ENCODE results near the gene CYB5RL. TPM values are rescaled to one million over a fixed set of nuclear protein-coding genes. Genes with fewer than 3 reads are reported as not detected.

CYB5RL gene
- total RNA-seq, 1 experiment from 2014 or later, result 12.9 TPM

GRCh38 chr1:54174106-54174505 lies 25.7 kb downstream of the CYB5RL start:
- Mint-ChIP-seq H3K9me3 (ENCODE audit: low read depth, unreplicated experiment) (no peaks in the 10 kb centered on the region), H3K27me3 (ENCODE audit: unreplicated experiment) (no peaks in the 10 kb centered on the region), H3K4me1 (ENCODE audit: low read depth, unreplicated experiment) (no peaks in the 10 kb centered on the region), H3K36me3 (ENCODE audit: insufficient read depth, unreplicated experiment) (no peaks in the 10 kb centered on the region), H3K4me3 (ENCODE audit: low read depth, unreplicated experiment) (no peak overlapping the region), H3K27ac (ENCODE audit: unreplicated experiment) (no peak overlapping the region)
- intact Hi-C loops (cut with micrococcal nuclease; ENCODE audit: unreplicated experiment), result no loop called here
- CTCF ChIA-PET, result no interaction called here
- no peak for DNase-seq
- BruUV-seq (replicated peaks), result no TSS peak
- TF ChIP-seq CTCF (IDR thresholded peaks at IDR 0.05; ENCODE audit: unreplicated experiment), result no peak

GRCh38 chr1:54173681-54174080 lies 26.1 kb downstream of the CYB5RL start:
- H3K4me3 Mint-ChIP-seq (ENCODE audit: low read depth, unreplicated experiment), result no peak overlapping the region
- H3K36me3 Mint-ChIP-seq (ENCODE audit: insufficient read depth, unreplicated experiment), result no peaks in the 10 kb centered on the region
- no peaks in the 10 kb centered on the region for H3K27me3 Mint-ChIP-seq (ENCODE audit: unreplicated experiment)
- no peaks in the 10 kb centered on the region for H3K4me1 Mint-ChIP-seq (ENCODE audit: low read depth, unreplicated experiment)
- no TSS peak for BruUV-seq (replicated peaks)
- CTCF ChIA-PET, result no interaction called here
- DNase-seq, result no peak
- intact Hi-C loops (cut with micrococcal nuclease; ENCODE audit: unreplicated experiment), result no loop called here
- no peaks in the 10 kb centered on the region for H3K9me3 Mint-ChIP-seq (ENCODE audit: low read depth, unreplicated experiment)
- H3K27ac Mint-ChIP-seq (ENCODE audit: unreplicated experiment), result no peak overlapping the region
- no peak for TF ChIP-seq CTCF (IDR thresholded peaks at IDR 0.05; ENCODE audit: unreplicated experiment)

GRCh38 chr1:54172614-54173599 lies 26.9 kb downstream of the CYB5RL start:
- CTCF ChIA-PET, result interaction anchor here (0.6 kb wide), 1 partner anchor 34 kb away, joined by 4 read pairs; no protein-coding TSS in a partner anchor
- no peaks in the 10 kb centered on the region for H3K4me1 Mint-ChIP-seq (ENCODE audit: low read depth, unreplicated experiment)
- BruUV-seq (replicated peaks), result no TSS peak
- no peak overlapping the region for H3K27ac Mint-ChIP-seq (ENCODE audit: unreplicated experiment)
- H3K4me3 Mint-ChIP-seq (ENCODE audit: low read depth, unreplicated experiment), result no peak overlapping the region
- no peak for TF ChIP-seq CTCF (IDR thresholded peaks at IDR 0.05; ENCODE audit: unreplicated experiment)
- intact Hi-C loops (cut with micrococcal nuclease; ENCODE audit: unreplicated experiment), result no loop called here
- DNase-seq, result no peak
- no peaks in the 10 kb centered on the region for H3K36me3 Mint-ChIP-seq (ENCODE audit: insufficient read depth, unreplicated experiment)
- no peaks in the 10 kb centered on the region for H3K27me3 Mint-ChIP-seq (ENCODE audit: unreplicated experiment)
- no peaks in the 10 kb centered on the region for H3K9me3 Mint-ChIP-seq (ENCODE audit: low read depth, unreplicated experiment)

- no peak for TF ChIP-seq CTCF (IDR thresholded peaks at IDR 0.05; ENCODE audit: unreplicated experiment)
- Mint-ChIP-seq H3K9me3 (ENCODE audit: low read depth, unreplicated experiment) (no peaks in the 10 kb centered on the region), H3K4me1 (ENCODE audit: low read depth, unreplicated experiment) (no peaks in the 10 kb centered on the region), H3K4me3 (ENCODE audit: low read depth, unreplicated experiment) (no peak overlapping the region), H3K27me3 (ENCODE audit: unreplicated experiment) (no peaks in the 10 kb centered on the region), H3K27ac (ENCODE audit: unreplicated experiment) (no peak overlapping the region), H3K36me3 (ENCODE audit: insufficient read depth, unreplicated experiment) (no peaks in the 10 kb centered on the region)
- CTCF ChIA-PET, result interaction anchor here (0.6 to 0.7 kb wide), 2 partner anchors 25 to 50 kb away, joined by 5 to 9 read pairs; no protein-coding TSS in a partner anchor
- DNase-seq, result no peak
- intact Hi-C loops (cut with micrococcal nuclease; ENCODE audit: unreplicated experiment), result no loop called here
- no TSS peak for BruUV-seq (replicated peaks)
Measured at GRCh38 chr1:54171606-54172005, 28.2 kb downstream of the CYB5RL start.
